ENCODE measurements around the gene VWA2. TPM values are rescaled to one million over a fixed set of nuclear protein-coding genes. Genes with fewer than 3 reads are reported as not detected.

VWA2 gene
- total RNA-seq, 1 experiment from 2014 or later, result not detected

GRCh38 chr10:114239994-114240345 lies 916 bp downstream of the VWA2 start (continued):
- TF ChIP-seq EZH2phosphoT487 (IDR thresholded peaks at IDR 0.05; ENCODE audit: borderline replicate concordance) (no peak), YY1 (IDR thresholded peaks at IDR 0.05; ENCODE audit: extremely low read depth, insufficient replicate concordance, low read depth, low read length) (no peak), EGR1 (IDR thresholded peaks at IDR 0.05; ENCODE audit: low read depth) (no peak)
- TF ChIP-seq, protein P1, sequence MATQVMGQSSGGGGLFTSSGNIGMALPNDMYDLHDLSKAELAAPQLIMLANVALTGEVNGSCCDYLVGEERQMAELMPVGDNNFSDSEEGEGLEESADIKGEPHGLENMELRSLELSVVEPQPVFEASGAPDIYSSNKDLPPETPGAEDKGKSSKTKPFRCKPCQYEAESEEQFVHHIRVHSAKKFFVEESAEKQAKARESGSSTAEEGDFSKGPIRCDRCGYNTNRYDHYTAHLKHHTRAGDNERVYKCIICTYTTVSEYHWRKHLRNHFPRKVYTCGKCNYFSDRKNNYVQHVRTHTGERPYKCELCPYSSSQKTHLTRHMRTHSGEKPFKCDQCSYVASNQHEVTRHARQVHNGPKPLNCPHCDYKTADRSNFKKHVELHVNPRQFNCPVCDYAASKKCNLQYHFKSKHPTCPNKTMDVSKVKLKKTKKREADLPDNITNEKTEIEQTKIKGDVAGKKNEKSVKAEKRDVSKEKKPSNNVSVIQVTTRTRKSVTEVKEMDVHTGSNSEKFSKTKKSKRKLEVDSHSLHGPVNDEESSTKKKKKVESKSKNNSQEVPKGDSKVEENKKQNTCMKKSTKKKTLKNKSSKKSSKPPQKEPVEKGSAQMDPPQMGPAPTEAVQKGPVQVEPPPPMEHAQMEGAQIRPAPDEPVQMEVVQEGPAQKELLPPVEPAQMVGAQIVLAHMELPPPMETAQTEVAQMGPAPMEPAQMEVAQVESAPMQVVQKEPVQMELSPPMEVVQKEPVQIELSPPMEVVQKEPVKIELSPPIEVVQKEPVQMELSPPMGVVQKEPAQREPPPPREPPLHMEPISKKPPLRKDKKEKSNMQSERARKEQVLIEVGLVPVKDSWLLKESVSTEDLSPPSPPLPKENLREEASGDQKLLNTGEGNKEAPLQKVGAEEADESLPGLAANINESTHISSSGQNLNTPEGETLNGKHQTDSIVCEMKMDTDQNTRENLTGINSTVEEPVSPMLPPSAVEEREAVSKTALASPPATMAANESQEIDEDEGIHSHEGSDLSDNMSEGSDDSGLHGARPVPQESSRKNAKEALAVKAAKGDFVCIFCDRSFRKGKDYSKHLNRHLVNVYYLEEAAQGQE (IDR thresholded peaks at IDR 0.05; ENCODE audit: low read depth), result no peak

DNA sequence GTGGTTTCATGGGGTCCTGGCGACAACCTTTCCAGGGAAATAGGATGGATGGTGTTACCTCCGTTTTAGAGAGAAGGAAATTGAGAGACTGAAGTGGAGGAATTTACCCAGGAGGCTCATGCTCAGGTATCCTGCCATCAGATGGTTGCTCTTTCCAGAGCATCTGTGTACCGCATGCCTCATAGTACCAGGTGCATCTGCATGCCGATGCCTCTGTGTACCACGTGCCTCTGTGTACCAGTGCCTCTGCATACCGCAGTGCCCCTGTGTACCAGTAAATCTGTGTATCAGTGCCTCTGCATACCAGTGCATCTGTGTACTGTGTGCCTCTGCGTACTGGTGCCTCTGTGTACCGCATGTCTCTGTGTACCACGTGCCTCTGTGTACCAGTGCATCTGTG lies 3.2 kb downstream of the VWA2 start:
- peaks cover 65% of the 10 kb centered on the region for H3K27me3 ChIP-seq (ENCODE audit: insufficient read depth, low read length)

More for the DNA sequence above, 3.2 kb downstream of the VWA2 start:
- POLR2A ChIA-PET, result no interaction called here
- intact Hi-C loops (cut with micrococcal nuclease), result no loop called here
- BruUV-seq (replicated peaks), result no TSS peak
- Histone ChIP-seq H4K20me1 (ENCODE audit: insufficient read depth) (no peaks in the 10 kb centered on the region), H3K4me3 (replicated peaks in 1 of 2; ENCODE audit: low read depth in 1 of 2, low read length in 2 of 2) (no peak overlapping the region), H3K4me1 (ENCODE audit: control insufficient read depth in 1 of 2, insufficient read depth in 2 of 2, low read length in 2 of 2) (peaks cover 0 to 6% of the 10 kb centered on the region in 2 experiments; a peak in 1 of 4 replicates), H3K9ac (ENCODE audit: low read length) (no peak overlapping the region), H3K79me2 (ENCODE audit: insufficient read depth, low read length) (no peaks in the 10 kb centered on the region), H3K36me3 (ENCODE audit: control insufficient read depth in 1 of 2, insufficient read depth in 2 of 2, low read length in 2 of 2) (no peaks in the 10 kb centered on the region), H3K4me2 (ENCODE audit: low read length) (no peak overlapping the region), H3K9me3 (ENCODE audit: control insufficient read depth in 1 of 2, insufficient read depth in 1 of 2, low read depth in 1 of 2, low read length in 2 of 2) (no peaks in the 10 kb centered on the region), H3K9me2 (ENCODE audit: insufficient read depth) (no peaks in the 10 kb centered on the region), H3K27ac (ENCODE audit: low read depth, low read length) (no peak overlapping the region), H2AFZ (ENCODE audit: low read depth, low read length, poor library complexity, severe bottlenecking) (no peak overlapping the region)
- CTCF ChIA-PET, result no interaction called here
- RAD21 ChIA-PET (ENCODE audit: low non-redundant PET in 1 of 2, low total read pairs in 2 of 2, uncharacterized antibody in 2 of 2, unreplicated experiment in 2 of 2), result no interaction called here
- DNase-seq (ENCODE audit: low read depth, low spot score), result no peak
- peak; percentile 33; the same call in 1 of the 2 replicates for ATAC-seq
- no peak for TF ChIP-seq TCF7L2 (IDR thresholded peaks at IDR 0.05; ENCODE audit: borderline replicate concordance, extremely low read depth, insufficient read depth, insufficient read length)

All from HCT116 (cell line).